Neural cell (in vitro differentiated cells): ENCODE data around the gene ARHGDIB.

Experiments used
- EP300 ChIP-seq: fragments of 450-650 bp; conservative IDR thresholded peaks from 2 replicates; pipeline ENCODE4 v1.6.1; 2014; ENCODE audit warnings: antibody characterized with exemption, mild to moderate bottlenecking, moderate library complexity; ENCODE audit not compliant: poor library complexity, severe bottlenecking
- EZH2 ChIP-seq: fragments of 200-600, 300-800 bp; shearing (Covaris generic), sonication (generic); IDR thresholded peaks from 2 replicates; pipeline ENCODE4 v1.6.1; 2014; ENCODE audit warnings: antibody characterized with exemption, low read length, borderline replicate concordance, mild to moderate bottlenecking; ENCODE audit not compliant: insufficient read depth, poor library complexity, severe bottlenecking
- TAF1 ChIP-seq: IDR thresholded peaks from 2 replicates; pipeline ENCODE4 v1.6.1; 2012; ENCODE audit warnings: low read depth
- TF ChIP-seq, protein P1 (sequence below): IDR thresholded peaks from 2 replicates; pipeline ENCODE4 v1.6.1; 2012; ENCODE audit warnings: borderline replicate concordance
- TF ChIP-seq, protein P2 (sequence below): fragments of 450-650 bp; IDR thresholded peaks from 2 replicates; pipeline ENCODE4 v1.5.1; 2014; ENCODE audit warnings: antibody characterized with exemption, mild to moderate bottlenecking, moderate library complexity; ENCODE audit not compliant: poor library complexity, severe bottlenecking

DNA sequence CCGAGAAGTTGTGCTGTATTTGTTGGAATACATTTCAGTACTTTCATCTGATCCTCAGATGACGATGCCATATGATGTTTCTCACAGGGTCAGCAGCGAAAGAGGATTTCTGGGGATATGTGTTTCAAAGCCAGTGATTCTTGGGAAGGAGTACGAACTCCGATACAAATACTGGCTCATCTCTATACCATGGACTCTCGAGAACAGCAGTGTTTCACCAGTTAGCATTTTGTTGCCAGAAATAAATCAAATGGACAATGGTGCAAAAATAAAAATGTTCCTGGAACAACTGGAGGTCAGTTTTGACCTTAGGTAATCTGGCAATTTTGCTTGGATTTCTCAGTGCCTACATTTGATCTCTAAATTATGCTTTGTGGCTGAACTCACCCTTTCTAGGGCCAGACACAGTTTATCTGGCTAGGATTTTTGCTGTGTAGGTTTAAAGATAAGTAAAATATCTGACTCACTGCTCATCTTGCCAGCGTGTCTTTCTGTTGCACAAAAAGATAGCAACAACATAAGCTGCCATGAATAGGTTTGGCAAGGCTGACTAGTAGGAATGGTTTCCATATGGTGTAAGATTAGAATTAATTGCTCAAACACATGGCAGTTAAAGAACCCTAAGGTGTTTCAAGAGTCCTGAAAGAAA lies 64.8 kb downstream of the ARHGDIB start:
- TF ChIP-seq, protein P1, sequence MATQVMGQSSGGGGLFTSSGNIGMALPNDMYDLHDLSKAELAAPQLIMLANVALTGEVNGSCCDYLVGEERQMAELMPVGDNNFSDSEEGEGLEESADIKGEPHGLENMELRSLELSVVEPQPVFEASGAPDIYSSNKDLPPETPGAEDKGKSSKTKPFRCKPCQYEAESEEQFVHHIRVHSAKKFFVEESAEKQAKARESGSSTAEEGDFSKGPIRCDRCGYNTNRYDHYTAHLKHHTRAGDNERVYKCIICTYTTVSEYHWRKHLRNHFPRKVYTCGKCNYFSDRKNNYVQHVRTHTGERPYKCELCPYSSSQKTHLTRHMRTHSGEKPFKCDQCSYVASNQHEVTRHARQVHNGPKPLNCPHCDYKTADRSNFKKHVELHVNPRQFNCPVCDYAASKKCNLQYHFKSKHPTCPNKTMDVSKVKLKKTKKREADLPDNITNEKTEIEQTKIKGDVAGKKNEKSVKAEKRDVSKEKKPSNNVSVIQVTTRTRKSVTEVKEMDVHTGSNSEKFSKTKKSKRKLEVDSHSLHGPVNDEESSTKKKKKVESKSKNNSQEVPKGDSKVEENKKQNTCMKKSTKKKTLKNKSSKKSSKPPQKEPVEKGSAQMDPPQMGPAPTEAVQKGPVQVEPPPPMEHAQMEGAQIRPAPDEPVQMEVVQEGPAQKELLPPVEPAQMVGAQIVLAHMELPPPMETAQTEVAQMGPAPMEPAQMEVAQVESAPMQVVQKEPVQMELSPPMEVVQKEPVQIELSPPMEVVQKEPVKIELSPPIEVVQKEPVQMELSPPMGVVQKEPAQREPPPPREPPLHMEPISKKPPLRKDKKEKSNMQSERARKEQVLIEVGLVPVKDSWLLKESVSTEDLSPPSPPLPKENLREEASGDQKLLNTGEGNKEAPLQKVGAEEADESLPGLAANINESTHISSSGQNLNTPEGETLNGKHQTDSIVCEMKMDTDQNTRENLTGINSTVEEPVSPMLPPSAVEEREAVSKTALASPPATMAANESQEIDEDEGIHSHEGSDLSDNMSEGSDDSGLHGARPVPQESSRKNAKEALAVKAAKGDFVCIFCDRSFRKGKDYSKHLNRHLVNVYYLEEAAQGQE = no peak
- TF ChIP-seq, protein P2, sequence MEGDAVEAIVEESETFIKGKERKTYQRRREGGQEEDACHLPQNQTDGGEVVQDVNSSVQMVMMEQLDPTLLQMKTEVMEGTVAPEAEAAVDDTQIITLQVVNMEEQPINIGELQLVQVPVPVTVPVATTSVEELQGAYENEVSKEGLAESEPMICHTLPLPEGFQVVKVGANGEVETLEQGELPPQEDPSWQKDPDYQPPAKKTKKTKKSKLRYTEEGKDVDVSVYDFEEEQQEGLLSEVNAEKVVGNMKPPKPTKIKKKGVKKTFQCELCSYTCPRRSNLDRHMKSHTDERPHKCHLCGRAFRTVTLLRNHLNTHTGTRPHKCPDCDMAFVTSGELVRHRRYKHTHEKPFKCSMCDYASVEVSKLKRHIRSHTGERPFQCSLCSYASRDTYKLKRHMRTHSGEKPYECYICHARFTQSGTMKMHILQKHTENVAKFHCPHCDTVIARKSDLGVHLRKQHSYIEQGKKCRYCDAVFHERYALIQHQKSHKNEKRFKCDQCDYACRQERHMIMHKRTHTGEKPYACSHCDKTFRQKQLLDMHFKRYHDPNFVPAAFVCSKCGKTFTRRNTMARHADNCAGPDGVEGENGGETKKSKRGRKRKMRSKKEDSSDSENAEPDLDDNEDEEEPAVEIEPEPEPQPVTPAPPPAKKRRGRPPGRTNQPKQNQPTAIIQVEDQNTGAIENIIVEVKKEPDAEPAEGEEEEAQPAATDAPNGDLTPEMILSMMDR = no peak
- no peak for TF ChIP-seq EZH2
- TF ChIP-seq EP300 = no peak
- no peak for TF ChIP-seq TAF1
